Transverse colon (tissue), 4 donors: ENCODE data around the gene RIMS1. TPM values are rescaled to one million over a fixed set of nuclear protein-coding genes. Genes with fewer than 3 reads are reported as not detected.

Source experiments
- DNase-seq: peaks from one replicate; pipeline ENCODE4 v3.0.0-alpha.2; 2019
- H3K27ac ChIP-seq, 4 donors: fragments of 200-600 bp; sonication (generic); 2 replicates each; pipeline ENCODE4 v1.5.1; 2016 to 2018; ENCODE audit warnings: inconsistent platforms in 4 of 4
- H3K27me3 ChIP-seq: fragments of 200-600 bp; sonication (generic); 2 replicates; pipeline ENCODE4 v1.5.1; 2017; ENCODE audit warnings: inconsistent platforms
- H3K36me3 ChIP-seq, 4 donors: fragments of 200-600 bp; sonication (generic); 2 replicates each; pipeline ENCODE4 v1.5.1; 2017 to 2019; ENCODE audit warnings: inconsistent platforms in 4 of 4
- H3K4me1 ChIP-seq, 4 donors: fragments of 200-600 bp; sonication (generic); 2 replicates each; pipeline ENCODE4 v1.5.1; 2017 to 2020; ENCODE audit warnings: inconsistent platforms in 4 of 4
- H3K4me3 ChIP-seq, 4 donors: fragments of 200-600 bp; sonication (generic); 1 replicate in 1 of 4; 2 replicates in 3 of 4; pipeline versions ENCODE4 v1.5.1 to v1.6.1; 2017 to 2019; ENCODE audit warnings: inconsistent platforms in 4 of 4
- H3K9me3 ChIP-seq, 2 donors: fragments of 200-600 bp; sonication (generic); 2 replicates each; pipeline ENCODE4 v1.5.1; 2017 to 2019; ENCODE audit warnings: inconsistent platforms in 2 of 2
- EP300 ChIP-seq: sonication (generic); formaldehyde crosslinking; IDR thresholded peaks from one replicate; pipeline ENCODE4 v1.6.1; 2017; ENCODE audit warnings: antibody characterized with exemption, low read depth
- POLR2A ChIP-seq: fragments of 450-650 bp; IDR thresholded peaks from one replicate; pipeline ENCODE4 v1.6.1; 2016; ENCODE audit warnings: antibody characterized with exemption, mild to moderate bottlenecking, moderate library complexity
- POLR2AphosphoS5 ChIP-seq, 3 donors: sonication (generic); formaldehyde crosslinking; IDR thresholded peaks; one replicate each; pipeline ENCODE4 v1.6.1; 2016; ENCODE audit warnings: antibody characterized with exemption in 3 of 3
- WGBS, 2 donors: methylation state at CpG; one replicate each; pipeline ENCODE4 v1.1.5; 2018; ENCODE audit warnings: low coverage in 1 of 2; 5-methylcytosine and 5-hydroxymethylcytosine counted together
- in situ Hi-C, 4 donors: fragments of 200-750 bp; cut with MboI; loops; one replicate each; pipeline versions ENCODE4 v1.15.0 to v1.15.1; 2017; ENCODE audit warnings: low sequenced_read_pairs in 3 of 4, low pct_ligation_motif_present in 1 of 4, low pct_unique_long_range_greater_than_20kb in 1 of 4
- intact Hi-C: fragments of 100-400 bp; cut with DNase I; formaldehyde crosslinking; loops from one replicate; pipeline ENCODE4 v1.15.1; 2023; ENCODE audit warnings: low total_unique reads
- total RNA-seq, 4 donors: library from RNA; depleted of rRNA; stranded (reverse); fragments of >200 nt; gene quantifications; one replicate each; pipeline ENCODE4 v1.1.0, GENCODE V29; 2016
- TF ChIP-seq, protein P1 (sequence below), 5 experiments: fragments of 200-600 bp in 3 of 5; fragments of 450-650 bp in 2 of 5; sonication (generic) in 3 of 5; IDR thresholded peaks; 1 replicate in 2 of 5; 2 replicates in 3 of 5; pipeline ENCODE4 v1.5.1; 2016 to 2017; ENCODE audit warnings: antibody characterized with exemption in 5 of 5, inconsistent platforms in 3 of 5, mild to moderate bottlenecking in 2 of 5, moderate library complexity in 1 of 5

The RIMS1 gene
- total RNA-seq, 4 donors from 2014 or later: 0.32 to 0.41 TPM; not detected in 2

DNA sequence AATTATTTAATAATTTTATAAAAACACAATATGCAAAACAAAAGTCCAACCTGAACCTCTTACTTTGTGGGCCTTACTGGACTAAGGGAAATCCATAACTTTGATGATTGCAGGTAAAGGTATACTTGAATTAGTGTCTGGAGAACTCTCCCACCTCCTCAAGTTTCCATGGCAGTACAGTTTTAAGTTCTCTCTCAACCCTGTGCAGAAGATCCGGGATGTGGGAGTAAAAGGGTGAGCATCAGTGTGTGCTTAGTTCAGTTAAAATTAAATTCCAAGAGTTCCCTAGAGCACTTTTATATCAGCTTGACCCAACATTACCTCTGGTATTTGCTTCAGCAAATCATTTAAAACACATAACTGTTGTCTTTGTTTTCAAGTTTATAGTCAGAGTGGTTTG lies 47.5 kb downstream of the RIMS1 start:
- Histone ChIP-seq H3K4me3 (no peak overlapping the region), H3K27me3 (no peaks in the 10 kb centered on the region), H3K27ac (no peak overlapping the region), H3K36me3 (no peaks in the 10 kb centered on the region), H3K4me1 (no peaks in the 10 kb centered on the region), H3K9me3 (no peaks in the 10 kb centered on the region)
- in situ Hi-C loops: no loop called here
- no peak for DNase-seq
- intact Hi-C loops: no loop called here
- no peak for TF ChIP-seq POLR2AphosphoS5 (IDR thresholded peaks at IDR 0.05)
- TF ChIP-seq, protein P1, sequence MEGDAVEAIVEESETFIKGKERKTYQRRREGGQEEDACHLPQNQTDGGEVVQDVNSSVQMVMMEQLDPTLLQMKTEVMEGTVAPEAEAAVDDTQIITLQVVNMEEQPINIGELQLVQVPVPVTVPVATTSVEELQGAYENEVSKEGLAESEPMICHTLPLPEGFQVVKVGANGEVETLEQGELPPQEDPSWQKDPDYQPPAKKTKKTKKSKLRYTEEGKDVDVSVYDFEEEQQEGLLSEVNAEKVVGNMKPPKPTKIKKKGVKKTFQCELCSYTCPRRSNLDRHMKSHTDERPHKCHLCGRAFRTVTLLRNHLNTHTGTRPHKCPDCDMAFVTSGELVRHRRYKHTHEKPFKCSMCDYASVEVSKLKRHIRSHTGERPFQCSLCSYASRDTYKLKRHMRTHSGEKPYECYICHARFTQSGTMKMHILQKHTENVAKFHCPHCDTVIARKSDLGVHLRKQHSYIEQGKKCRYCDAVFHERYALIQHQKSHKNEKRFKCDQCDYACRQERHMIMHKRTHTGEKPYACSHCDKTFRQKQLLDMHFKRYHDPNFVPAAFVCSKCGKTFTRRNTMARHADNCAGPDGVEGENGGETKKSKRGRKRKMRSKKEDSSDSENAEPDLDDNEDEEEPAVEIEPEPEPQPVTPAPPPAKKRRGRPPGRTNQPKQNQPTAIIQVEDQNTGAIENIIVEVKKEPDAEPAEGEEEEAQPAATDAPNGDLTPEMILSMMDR (IDR thresholded peaks at IDR 0.05): no peak
- TF ChIP-seq EP300: no peak
- TF ChIP-seq POLR2A: no peak
- WGBS, 2 donors: 60 to 83% methylated on average over 1 of the region's 1 CpG

DNA sequence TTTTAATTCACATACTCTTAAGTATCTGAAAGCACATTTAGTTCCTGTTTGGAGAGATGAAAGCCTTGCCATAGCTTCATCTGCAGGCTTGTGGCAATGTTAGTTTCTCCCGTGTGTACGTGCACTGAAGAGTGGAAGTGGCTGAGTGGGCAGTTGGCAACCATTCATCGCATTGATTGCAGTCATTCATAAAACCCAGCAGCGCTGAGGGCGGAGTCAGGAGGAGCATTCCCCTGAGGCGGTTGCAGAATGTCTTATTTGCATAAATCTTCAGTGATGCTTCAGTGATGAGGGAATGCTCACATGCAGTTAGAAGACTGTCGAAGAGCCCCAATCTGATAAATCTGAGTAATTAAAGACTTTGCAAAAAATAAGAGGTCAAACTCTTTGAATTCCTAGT lies 79.1 kb downstream of the RIMS1 start:
- TF ChIP-seq POLR2AphosphoS5 (IDR thresholded peaks at IDR 0.05): no peak
- TF ChIP-seq POLR2A: no peak
- TF ChIP-seq, protein P1 (IDR thresholded peaks at IDR 0.05): no peak
- no peak overlapping the region for H3K4me3 ChIP-seq
- no peaks in the 10 kb centered on the region for H3K9me3 ChIP-seq
- no peaks in the 10 kb centered on the region for H3K27me3 ChIP-seq
- in situ Hi-C loops: no loop called here
- intact Hi-C loops: no loop called here
- no peaks in the 10 kb centered on the region for H3K4me1 ChIP-seq
- H3K36me3 ChIP-seq: no peaks in the 10 kb centered on the region
- WGBS, 2 donors: 72 to 84% methylated on average over 6 to 7 of the region's 7 CpGs
- DNase-seq: no peak
- H3K27ac ChIP-seq: no peak overlapping the region

DNA sequence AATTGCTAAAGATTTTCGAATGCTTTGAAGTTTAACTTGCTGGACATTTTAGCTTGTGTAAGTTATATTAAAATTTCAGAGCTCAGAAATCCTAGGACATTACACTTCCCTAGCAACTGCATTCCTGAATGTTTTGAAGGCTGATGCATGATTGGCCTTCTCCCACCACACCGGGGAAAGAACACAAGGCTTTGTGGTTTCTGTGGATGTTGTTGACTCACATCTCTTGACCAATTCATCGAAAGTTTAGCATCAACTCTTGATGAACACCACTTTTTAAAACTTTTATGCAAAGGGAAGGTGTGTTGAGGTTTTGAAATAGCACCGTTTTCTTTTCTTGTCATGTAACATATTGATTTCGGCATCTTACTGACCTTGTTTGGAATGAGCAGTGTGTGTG lies 81.1 kb downstream of the RIMS1 start:
- Histone ChIP-seq H3K4me1 (no peaks in the 10 kb centered on the region), H3K27me3 (no peaks in the 10 kb centered on the region), H3K9me3 (no peaks in the 10 kb centered on the region), H3K27ac (no peak overlapping the region), H3K36me3 (no peaks in the 10 kb centered on the region), H3K4me3 (no peak overlapping the region)
- intact Hi-C loops (no loop called here), in situ Hi-C loops (no loop called here)
- 83 to 87% methylated on average over 5 of the region's 5 CpGs for WGBS, 2 donors
- TF ChIP-seq POLR2A (no peak), EP300 (no peak), POLR2AphosphoS5 (IDR thresholded peaks at IDR 0.05) (no peak)
- TF ChIP-seq, protein P1 (IDR thresholded peaks at IDR 0.05): no peak
- DNase-seq: no peak

DNA sequence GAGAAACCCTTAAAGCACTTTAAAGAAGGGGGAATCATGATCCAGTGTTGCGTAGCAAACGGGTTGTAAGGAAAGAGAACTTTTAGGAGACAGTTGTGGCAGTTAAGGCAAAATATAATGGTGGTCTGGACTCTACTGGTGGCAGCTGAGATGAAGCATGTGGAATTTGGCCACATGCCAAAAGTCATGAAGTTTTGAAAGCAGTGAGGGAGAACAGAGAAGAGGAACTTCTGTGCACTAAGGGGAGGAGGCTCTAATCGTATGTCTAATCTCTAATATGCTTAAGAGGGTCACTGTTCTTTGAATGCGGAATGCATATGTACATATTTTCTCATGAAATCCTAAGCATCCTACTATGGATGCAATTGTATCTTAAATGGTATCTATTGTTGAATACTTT lies 91.5 kb downstream of the RIMS1 start:
- no peak for TF ChIP-seq EP300
- no peak for TF ChIP-seq POLR2AphosphoS5 (IDR thresholded peaks at IDR 0.05)
- TF ChIP-seq, protein P1 (IDR thresholded peaks at IDR 0.05): no peak
- no peak for TF ChIP-seq POLR2A
- Histone ChIP-seq H3K27ac (no peak overlapping the region), H3K36me3 (no peaks in the 10 kb centered on the region), H3K4me1 (no peaks in the 10 kb centered on the region), H3K4me3 (no peak overlapping the region), H3K9me3 (no peaks in the 10 kb centered on the region), H3K27me3 (no peaks in the 10 kb centered on the region)
- in situ Hi-C loops: no loop called here
- DNase-seq: no peak
- WGBS, 2 donors: 59 to 68% methylated on average over 4 of the region's 4 CpGs
- intact Hi-C loops: no loop called here
